Activated T-cell treated with anti-CD3 and anti-CD28 coated beads for 1 hour (primary cell): ENCODE data around the gene AGFG1.
"Not testable (repeated sequence)": the region's sequence is repeated elsewhere in the genome, so short reads cannot be mapped to it uniquely, and the experiment has no call there.

ENCODE experiments used
- DNase-seq: peaks from one replicate; pipeline ENCODE4 v3.0.0-alpha.2; 2020; ENCODE audit warnings: low read depth

AGFG1 gene

GRCh38 chr2:227499627-227500300 is 27.8 kb downstream of the AGFG1 start:
- no peak for DNase-seq

- no peak for DNase-seq
Observed at GRCh38 chr2:227500301-227500630, 28.3 kb downstream of the AGFG1 start.

GRCh38 chr2:227503433-227504406 is 31.8 kb downstream of the AGFG1 start:
- DNase-seq: no peak

GRCh38 chr2:227504700-227505099 is 32.7 kb downstream of the AGFG1 start:
- DNase-seq: no peak

GRCh38 chr2:227506456-227506855 is 34.5 kb downstream of the AGFG1 start:
- DNase-seq: no peak

- DNase-seq: no peak
Observed at GRCh38 chr2:227507963-227508362, 36.0 kb downstream of the AGFG1 start.

GRCh38 chr2:227509076-227509475 is 37.1 kb downstream of the AGFG1 start:
- DNase-seq: no peak

- DNase-seq: no peak
Observed at GRCh38 chr2:227509824-227510619, 38.1 kb downstream of the AGFG1 start.

- DNase-seq: no peak
Observed at GRCh38 chr2:227510620-227510958, 38.6 kb downstream of the AGFG1 start.

GRCh38 chr2:227511239-227511930 is 39.4 kb downstream of the AGFG1 start:
- DNase-seq: no peak

GRCh38 chr2:227511955-227512354 is 40.0 kb downstream of the AGFG1 start:
- DNase-seq: no peak

- no peak for DNase-seq
Observed at GRCh38 chr2:227513113-227513512, 41.2 kb downstream of the AGFG1 start.

- no peak for DNase-seq
Observed at GRCh38 chr2:227515742-227516141, 43.8 kb downstream of the AGFG1 start.

GRCh38 chr2:227517724-227518123 is 45.8 kb downstream of the AGFG1 start:
- no peak for DNase-seq

- not testable (repeated sequence) for DNase-seq
Observed at GRCh38 chr2:227518278-227518865, 46.4 kb downstream of the AGFG1 start.

- not testable (repeated sequence) for DNase-seq
Observed at GRCh38 chr2:227521178-227521577, 49.2 kb downstream of the AGFG1 start.

- no peak for DNase-seq
Observed at GRCh38 chr2:227524665-227525064, 52.7 kb downstream of the AGFG1 start.

GRCh38 chr2:227527351-227527750 is 55.4 kb downstream of the AGFG1 start:
- no peak for DNase-seq

- DNase-seq: no peak
Observed at GRCh38 chr2:227528803-227529202, 56.8 kb downstream of the AGFG1 start.

GRCh38 chr2:227529871-227530270 is 57.9 kb downstream of the AGFG1 start:
- no peak for DNase-seq

GRCh38 chr2:227534714-227535113 is 62.8 kb downstream of the AGFG1 start:
- DNase-seq: no peak

- no peak for DNase-seq
Observed at GRCh38 chr2:227536445-227536844, 64.5 kb downstream of the AGFG1 start.
